GM21423 (cell line): Measurements from ENCODE around the gene ZNF311.
A peak's percentile ranks its signal among the peaks of the same experiment; 100 is the strongest.

Experiments
- ATAC-seq: cut with Tn5 transposase; IDR thresholded peaks from one replicate; pipeline ENCODE4 v1.9.1; 2021; ENCODE audit warnings: mild to moderate bottlenecking, moderate library complexity; ENCODE audit not compliant: unreplicated experiment

Gene ZNF311

DNA sequence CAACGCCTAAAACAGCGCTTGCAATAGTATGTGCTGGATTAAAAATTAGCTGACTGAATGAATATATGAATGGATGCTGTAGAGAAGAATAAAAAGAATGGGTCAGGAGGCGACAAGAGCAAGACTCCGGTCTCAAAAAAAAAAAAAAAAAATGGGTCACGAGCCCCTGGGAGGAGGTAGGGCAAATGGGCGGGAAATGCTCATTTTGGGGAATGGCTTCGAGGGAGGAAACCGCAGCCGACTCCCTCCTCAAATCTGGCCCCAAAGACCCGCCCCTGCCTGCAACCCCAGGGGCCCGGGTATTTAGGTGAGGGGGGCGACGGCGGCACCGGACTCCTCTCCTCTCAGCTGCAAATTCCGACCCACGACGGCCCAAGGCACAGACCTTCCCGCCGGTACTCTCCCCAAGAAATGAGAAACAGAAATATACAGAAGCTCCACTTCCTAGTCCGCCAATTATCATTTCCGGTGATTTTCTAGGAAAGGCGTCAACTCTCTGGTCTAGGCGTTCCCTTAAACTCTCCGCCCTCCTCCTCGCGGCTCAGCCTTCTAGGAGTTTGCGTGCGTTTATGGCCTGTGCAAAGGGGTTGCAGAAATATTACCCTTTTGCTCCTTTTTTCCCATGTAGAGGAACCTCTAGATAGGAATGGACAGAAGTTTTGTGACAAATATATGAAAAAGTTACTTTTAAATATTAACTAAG lies at the start of gene ZNF311:
TSS of gene ZNF311 (minus strand) at position 133 of the 703 bp plus-strand sequence. CDS start 1,361 bp downstream, outside the sequence.
- ATAC-seq = no peak

DNA sequence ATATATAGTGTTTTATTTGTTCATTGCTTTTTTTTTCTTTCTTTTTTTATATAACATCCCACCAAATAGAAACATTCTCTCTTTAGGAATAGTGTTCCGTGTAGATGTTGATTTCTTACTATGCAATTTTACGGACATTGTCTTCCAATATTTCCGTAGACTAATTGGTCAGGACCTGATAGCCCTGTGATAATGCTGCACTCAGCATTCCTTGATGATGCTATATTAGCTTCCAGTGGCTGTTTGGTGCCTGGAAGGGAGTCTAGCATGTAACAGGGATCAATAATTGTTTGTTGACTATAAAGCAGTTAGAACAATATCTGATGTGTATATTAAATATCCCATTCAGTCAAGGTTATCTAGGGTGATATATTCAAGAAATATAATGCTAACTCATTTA lies 46.6 kb upstream of the ZNF311 start:
- no peak for ATAC-seq

DNA sequence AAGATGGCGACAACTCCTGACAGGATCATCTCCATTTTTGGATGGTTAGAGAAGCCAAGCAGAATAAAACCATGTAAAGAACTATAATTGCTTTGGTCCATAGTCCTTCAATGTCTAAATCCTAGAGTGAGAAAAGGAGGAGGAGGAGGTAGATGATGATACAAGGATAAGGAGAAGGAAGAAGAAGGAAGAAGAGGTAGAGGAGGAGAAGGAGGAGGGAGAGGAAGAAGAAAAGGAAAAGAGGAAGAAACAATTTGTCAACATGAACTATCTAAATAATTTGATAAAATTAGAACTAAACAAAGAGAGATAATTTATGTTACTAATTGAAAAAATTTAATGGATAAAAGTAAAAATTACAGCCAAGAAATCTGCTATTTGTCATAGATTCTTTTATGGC lies 40.0 kb upstream of the ZNF311 start, which contains the start of gene OR2W1:
TSS of gene OR2W1 (minus strand) at position 101 of the 400 bp plus-strand sequence. CDS start at position 101, 0 bp downstream.
- no peak for ATAC-seq

DNA sequence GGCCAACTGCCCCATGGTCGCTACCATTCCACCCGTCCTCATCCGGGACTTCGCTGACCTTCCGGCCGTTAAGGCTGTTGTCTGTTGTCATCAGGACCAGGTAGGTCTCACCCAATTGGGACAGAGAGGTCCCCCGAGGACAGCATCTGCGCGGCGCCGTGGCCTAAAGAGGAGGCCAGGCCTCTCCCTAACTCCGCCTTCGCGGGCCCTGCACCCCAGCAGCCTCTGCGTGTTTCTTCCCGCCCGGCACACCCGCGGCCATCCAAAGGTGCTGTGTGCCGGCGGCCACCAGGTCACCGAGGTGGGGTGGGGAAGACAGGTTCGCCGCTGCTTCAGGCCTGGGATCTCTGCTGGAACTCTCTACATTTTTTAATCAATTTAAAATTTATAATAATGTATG lies 30.8 kb upstream of the ZNF311 start:
- ATAC-seq = no peak

DNA sequence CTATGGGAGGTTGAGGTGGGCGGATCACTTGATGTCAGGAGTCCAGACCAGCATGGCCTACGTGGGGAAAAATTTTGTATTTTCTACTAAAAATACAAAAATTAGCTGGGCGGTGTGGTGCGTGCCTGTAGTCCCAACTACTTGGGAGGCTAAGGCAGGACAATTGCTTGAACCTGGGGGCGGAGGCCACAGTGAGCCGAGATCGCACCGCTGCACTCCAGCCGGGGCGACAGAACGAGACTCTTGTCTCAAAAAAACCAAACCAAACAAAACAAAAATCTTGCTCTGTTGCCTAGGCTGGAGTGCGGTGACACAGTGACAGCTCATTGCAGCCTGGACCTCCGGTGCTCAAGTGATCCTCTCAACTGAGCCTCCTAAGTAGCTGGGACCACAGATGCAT lies 23.7 kb upstream of the ZNF311 start:
- no peak for ATAC-seq

DNA sequence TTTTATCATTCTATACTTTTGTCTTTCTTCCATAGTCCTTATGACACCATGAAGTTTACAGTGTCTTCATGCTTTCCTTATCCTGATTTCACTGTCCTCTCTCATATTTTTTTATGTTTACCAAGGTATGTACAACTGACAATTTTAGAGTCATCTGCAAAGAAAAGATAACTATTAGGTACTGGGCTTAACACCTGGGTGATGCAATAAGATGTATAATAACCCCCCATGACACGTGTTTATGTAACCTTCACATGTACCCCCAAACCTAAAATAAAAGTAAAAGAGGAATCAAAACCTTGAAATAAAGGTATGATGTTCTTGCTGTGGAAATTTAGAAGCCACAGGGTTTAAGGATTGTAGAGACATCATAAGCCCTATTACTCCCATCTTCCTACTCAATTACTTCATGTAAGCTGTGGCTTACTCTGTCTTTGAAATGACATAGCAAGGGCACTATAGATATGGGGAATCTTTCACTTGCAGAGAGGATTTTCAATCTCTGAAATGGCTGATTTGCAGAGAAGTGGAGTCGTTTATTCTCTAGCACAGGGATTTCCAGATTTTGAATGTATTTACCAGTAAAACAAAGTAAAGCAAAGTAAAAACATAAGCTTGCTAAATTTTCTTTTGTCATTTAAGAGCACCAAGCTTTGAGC lies 20.9 kb upstream of the ZNF311 start:
- ATAC-seq = no peak

DNA sequence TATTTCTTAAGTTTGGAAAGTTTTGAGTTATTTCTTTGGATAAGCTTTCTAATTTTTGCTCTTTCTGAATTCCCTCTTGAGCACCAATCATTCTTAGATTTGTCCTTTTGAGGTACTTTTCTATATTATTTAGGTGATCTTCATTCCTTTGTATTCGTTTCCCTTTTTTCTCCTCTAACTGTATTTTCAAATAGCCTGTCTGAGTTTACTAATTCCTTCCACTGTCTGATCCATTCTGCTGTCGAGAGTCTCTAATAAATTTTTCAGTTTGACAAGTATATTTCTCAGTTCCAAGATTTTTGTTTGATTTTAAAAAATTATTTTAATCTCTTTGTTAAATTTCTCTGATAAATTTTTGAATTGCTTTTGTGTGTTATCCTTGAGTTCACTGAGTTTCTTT lies 16.3 kb upstream of the ZNF311 start:
- ATAC-seq = no peak

DNA sequence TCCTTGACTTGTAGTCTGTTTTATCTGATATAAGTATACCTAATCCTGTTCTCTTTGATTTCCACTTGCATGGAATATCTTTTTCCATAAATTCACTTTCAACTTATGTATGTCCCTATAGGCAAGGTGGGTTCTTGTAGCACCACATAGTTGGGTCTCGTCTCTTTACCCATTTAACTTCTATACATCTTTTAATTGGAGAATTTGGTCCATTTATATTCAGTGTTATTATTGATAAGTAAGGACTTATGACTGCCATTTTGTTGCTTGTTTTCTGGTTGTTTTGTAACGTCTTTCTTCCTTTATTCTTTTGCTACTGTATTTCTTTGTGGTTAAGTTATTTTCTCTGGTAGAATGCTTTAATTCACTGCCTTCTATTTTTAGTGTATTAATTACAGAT lies 14.5 kb upstream of the ZNF311 start:
- ATAC-seq = no peak

DNA sequence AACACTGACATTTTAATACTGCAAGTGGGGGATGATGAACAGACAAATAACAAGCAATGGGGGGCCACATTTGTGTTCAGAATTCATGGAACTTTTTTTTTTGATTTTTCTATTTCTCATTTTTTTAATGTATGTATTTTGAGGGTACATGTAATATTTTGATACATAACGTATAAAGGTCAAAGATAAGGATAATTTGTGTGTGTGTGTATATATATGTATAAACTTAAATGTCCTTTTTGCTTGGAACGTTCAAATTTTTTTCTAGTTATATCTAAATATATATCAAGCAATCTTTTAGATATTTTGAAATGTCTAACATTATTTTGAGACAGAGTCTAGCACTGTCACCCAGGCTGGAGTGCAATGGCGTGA lies 12.3 kb upstream of the ZNF311 start:
- no peak for ATAC-seq

DNA sequence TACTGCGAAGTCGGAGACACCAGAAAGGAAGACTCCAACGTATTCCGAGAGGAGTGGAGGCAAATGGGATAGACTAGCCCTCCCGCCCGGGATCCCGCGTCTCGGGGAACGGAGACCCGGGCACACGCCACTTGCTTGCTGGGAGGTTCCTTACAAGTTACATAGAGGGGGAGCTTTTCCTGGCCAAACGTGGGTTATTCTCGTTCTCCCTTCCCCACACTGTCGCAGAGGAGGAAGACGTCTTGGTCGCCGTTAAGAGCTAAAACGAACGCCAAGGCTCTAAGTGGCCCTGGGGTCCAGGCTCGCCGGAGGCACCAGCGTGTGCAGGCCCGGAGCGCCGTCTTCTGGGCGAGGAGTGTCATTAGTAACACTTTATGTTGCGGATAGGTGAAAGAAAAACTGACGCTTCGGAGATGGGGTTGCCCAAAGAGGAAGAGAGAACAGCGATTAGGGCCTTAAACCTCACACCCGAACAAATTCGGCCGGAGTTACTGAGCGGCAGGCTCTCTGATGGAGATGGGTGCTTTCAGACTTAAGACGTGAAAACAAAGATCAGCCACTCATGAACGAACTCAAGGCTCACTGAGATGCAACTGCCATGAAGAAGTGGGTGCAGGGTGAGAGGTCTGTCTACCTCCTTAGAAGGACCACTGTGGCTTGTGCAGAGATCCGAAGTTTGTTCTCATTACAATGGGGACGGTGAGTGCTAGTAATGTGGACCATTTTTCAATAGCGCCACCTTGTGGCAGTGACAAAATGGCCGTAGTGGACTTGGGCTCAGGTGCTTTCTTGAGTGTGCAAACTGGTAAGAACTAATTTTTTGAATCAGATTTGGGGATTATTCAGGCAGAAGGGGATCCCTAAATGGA lies 11.7 kb upstream of the ZNF311 start:
- peak; percentile 88 for ATAC-seq

DNA sequence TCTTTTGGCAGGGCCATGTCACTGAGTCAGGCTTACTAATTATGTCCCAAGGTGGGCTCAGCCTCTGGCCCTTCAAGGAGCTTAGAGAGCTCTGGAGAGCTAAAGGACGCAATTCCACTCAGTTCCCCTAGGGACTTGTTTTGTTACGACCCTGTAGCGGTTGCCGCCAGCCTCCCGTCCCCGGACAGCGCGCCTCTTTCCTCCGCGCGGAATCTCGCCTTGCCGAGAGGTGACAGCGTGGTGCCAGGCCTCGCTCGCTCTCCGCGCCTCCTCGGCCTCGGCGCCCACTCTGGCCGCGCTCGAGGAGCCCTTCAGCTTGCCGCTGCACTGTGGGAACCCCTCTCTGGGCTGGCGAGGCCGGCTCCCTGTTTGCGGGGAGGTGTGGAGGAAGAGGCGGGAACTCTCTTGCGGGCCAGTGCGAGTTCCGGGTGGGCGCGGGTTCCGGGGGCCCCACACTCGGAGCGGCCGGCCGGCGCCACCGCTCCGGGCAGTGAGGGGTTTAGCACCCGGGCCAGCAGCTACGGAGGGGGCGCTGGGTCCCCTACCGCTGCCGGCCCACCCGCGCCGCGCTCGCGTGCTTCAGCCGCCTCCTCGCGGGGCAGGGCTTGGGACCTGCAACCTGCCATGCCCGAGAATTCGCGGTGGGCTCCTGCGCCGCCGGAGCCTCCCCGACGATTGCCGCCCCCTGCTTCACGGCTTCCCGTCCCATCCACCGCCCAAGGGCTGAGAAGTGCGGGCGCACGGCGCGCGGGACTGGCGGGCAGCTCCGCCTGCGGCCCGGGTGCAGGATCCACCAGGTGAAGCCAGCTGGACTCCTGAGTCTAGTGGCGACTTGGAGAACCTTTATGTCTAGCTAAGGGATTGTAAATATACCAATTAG lies 9.9 kb upstream of the ZNF311 start:
- ATAC-seq = no peak

DNA sequence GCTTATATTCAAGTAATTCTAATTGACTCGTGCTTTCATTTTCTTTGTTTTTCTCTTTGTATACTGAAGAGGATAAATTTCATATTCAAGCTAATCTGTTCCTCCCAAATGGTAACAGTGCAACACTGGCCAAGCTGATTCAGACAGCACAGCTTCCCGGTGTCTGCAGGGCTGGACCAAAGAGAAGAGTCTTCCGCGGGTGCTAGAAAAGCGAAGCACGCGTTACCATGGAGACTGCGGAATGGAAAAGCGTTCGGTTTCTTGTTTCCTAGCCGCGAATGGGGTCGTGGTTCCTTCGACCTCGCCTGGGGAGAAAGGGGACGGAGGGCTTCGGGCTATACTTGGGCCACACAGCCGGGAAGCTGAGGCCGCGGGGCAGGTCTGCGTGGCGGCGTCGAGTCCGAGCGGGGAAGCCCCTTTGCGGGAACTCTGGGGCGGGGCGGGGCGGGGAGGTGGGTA lies 6.2 kb upstream of the ZNF311 start:
- ATAC-seq = no peak

DNA sequence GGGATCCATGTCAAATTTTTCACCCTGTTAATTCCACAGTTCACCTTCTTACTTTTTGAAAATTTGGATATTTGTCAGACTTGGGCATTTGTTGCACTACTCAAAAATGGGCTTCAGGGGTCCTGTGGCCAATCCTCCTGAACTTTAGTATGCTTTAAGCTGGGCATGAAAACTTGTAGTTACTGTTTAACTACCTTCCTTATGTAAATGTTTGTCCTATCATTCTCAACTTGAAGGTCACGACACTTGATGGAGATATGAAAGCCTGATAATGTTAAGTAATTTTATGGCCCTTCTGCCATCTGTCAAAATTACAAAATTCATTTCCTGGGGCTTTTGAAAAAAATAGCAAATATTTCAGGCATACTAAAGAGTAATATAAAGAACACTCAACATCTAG lies 4.2 kb upstream of the ZNF311 start:
- no peak for ATAC-seq

DNA sequence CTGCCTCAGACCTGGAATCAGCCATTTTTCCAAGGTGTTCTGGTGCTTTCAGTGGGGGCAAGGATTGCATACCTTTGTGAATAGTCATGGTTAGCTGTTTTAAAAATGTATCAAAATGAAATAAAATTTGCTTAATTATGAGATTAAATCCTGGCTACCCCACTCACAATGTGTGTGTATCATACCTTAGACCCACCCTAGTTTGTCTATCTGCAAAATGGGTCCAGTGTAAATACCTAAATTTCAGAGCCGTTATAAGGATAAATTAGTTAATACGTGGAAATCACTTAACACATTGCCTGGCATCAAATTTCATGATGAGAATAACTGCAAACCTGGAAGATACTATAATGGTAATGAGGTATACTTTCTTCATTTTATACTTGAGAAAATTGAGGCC lies 3.0 kb upstream of the ZNF311 start:
- no peak for ATAC-seq

DNA sequence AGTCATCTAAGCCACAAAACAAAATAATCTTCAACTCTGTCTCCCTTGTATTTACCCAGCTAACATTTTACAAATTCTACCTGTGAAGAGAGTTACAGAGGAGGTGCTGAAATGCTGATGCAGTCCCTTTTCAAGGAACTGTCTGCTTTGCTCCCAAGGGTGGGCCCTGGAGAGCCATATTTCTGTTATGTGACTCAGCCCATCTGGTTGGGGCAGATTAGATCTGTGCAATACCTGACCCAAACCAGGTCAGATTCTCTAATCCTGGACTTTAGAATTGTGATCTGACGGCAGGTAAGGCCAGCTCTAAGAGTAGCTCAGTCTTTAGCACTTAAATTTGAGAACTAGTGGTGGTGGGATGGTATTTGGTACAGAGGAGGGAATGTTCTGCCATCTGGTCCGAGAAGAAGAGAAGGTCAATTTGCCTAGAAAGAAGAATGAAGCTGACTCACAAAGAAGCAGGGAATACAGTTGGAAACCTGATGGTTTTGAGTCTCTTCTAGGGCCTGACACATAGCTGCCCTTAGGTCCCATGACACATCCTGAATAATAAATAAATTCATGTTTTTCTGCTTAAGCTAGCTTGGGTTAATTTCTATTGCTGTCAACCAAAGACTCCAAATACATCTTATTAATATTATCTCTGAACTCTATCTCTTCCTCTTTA lies 8.1 kb downstream of the ZNF311 start:
- no peak for ATAC-seq

DNA sequence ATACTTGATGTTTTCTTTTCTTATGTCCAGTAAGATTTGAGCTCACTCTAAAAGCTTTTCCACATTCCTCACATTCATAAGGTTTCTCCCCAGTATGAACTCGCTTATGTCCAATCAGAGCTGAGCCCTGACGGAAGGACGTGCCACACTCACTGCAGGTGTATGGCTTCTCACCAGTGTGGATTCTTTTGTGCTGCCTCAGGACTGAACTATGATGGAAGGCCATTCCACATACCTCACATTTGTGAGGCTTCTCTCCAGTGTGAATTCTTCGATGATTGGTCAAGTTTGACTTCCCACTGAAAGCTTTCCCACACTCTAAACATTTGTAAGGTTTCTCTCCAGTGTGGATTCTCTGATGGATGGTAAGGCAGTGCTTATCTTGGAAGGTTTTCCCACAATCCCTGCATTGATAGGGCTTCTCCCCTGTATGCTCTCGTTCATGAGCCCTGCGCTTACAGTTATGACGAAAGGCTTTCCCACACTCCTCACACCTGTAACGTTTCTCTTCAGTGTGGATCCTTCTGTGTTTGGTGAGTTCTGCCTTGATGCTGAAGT lies 9.9 kb downstream of the ZNF311 start:
- no peak for ATAC-seq

DNA sequence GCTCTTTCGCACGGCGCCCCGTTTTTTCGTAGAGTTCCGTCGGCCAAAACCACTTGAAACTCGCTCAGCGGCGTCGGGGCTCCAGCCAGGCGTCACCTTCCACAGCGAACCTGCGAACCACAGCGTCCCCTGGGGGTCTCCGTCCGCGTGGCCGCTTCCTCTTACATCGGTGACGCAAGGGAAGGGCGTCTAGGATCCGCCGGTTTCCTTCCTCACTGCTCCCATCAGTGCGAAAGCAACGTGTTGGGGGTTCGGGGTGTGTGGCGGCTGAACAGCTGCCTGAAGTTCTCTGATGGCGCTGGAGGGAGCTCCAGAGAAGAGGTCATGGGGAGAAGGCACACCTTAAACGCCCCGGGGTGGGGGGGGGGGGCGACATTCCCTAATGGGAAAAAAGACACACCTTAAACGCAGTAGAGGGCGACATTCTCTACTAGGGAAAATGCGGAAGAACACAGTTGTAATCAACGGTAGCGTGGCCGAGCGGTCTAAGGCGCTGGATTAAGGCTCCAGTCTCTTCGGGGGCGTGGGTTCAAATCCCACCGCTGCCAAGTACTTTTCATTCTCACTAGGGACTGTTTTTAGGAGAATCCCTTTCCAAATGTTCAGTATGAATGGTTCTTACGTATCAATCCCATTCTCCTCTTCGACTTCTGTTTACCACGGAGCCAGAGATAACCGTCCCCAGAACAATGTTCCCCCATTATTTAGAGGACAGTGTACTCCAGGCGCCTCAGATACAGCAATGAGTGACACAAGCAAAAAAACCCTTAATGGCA lies 16.4 kb downstream of the ZNF311 start:
- peak; percentile 49 for ATAC-seq

DNA sequence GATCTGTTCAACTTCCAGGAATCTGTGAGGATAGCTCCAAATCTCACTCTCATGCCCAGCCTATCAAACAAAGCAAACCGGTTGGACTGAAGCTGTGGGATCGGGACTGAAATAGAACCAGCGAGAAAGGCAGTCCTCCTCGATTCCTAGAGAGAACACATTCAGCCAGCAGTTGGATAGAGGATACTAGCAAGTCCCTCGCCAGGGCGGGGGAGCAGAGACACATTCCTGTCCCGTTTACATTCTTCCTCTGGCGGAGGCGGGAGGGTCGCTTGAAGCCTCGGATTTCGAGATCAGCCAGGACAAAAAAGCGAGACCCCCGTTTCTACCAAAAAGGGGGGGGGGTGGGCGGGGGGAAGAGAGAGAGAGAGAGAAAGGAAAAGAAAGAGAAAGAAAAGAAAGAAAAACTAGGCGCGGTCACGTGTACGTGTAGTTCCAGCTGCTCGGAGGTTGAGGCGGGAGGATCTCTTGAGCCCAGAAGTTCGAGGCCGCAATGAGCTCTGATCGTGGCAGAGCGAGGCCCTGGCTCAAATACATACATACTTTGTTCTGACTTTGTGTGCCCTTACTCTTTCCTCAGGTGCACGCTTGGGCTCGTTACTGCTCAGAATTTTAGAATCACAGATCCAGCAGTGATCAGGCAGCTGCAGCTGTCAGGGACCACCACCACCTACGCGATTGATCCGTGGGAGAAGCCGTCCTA lies 19.5 kb downstream of the ZNF311 start:
- no peak for ATAC-seq
